Activated T-cell treated with anti-CD3 and anti-CD28 coated beads, Interleukin-2, amount 50 U/mL, for 4 hours (primary cell): ENCODE results near the gene NR3C1. TPM values are rescaled to one million over a fixed set of nuclear protein-coding genes. Genes with fewer than 3 reads are reported as not detected.
"Not testable (repeated sequence)": the region's sequence is repeated elsewhere in the genome, so short reads cannot be mapped to it uniquely, and the experiment has no call there.

ENCODE experiments used
- ATAC-seq, 2 donors: fragments of 200-7000 bp; cut with Tn5 transposase; one replicate each; pipeline ENCODE4 v1.10.0; 2021
- DNase-seq: peaks from one replicate; pipeline ENCODE4 v3.0.0-alpha.2; 2020
- H3K27me3 Mint-ChIP-seq: one replicate; pipeline ENCODE4 v1.8.0; 2021; ENCODE audit warnings: low read depth, mixed read lengths
- H3K36me3 Mint-ChIP-seq: one replicate; pipeline ENCODE4 v1.8.0; 2022; ENCODE audit warnings: mixed read lengths; ENCODE audit not compliant: insufficient read depth
- H3K4me1 Mint-ChIP-seq: one replicate; pipeline ENCODE4 v1.8.0; 2021; ENCODE audit warnings: low read depth, mixed read lengths
- H3K4me3 Mint-ChIP-seq: one replicate; pipeline ENCODE4 v1.8.0; 2021; ENCODE audit warnings: mild to moderate bottlenecking, moderate library complexity, mixed read lengths
- H3K9me3 Mint-ChIP-seq: one replicate; pipeline ENCODE4 v1.8.0; 2021; ENCODE audit warnings: mixed read lengths
- total RNA-seq, 3 donors: library from RNA; stranded (reverse); gene quantifications; one replicate each; pipeline ENCODE4 v1.2.1, GENCODE V29; 2021

The NR3C1 gene
- total RNA-seq, 3 donors from 2014 or later: 40.2 to 53.3 (median 43.1) TPM

- not testable (repeated sequence) for ATAC-seq, H3K27me3 Mint-ChIP-seq, DNase-seq, H3K4me3 Mint-ChIP-seq, H3K9me3 Mint-ChIP-seq
- Mint-ChIP-seq H3K36me3 (peaks cover 20% of the 10 kb centered on the region), H3K4me1 (peaks cover 42% of the 10 kb centered on the region)
Measured at GRCh38 chr5:143334380-143334779, 69.1 kb downstream of the NR3C1 start.

GRCh38 chr5:143331956-143332355 lies 71.5 kb downstream of the NR3C1 start:
- Mint-ChIP-seq H3K36me3 (peaks cover 30% of the 10 kb centered on the region), H3K27me3 (no peaks in the 10 kb centered on the region), H3K4me1 (peaks cover 58% of the 10 kb centered on the region), H3K4me3 (no peak overlapping the region), H3K9me3 (peaks cover 9% of the 10 kb centered on the region)
- DNase-seq: no peak
- peak in 1 of 2 donors; percentile 56 for ATAC-seq

GRCh38 chr5:143329843-143330242 lies 73.6 kb downstream of the NR3C1 start:
- H3K36me3 Mint-ChIP-seq: peaks cover 28% of the 10 kb centered on the region
- ATAC-seq (no peak), DNase-seq (no peak)
- peaks cover 57% of the 10 kb centered on the region for H3K4me1 Mint-ChIP-seq
- peaks cover 9% of the 10 kb centered on the region for H3K9me3 Mint-ChIP-seq
- no peak overlapping the region for H3K4me3 Mint-ChIP-seq
- no peaks in the 10 kb centered on the region for H3K27me3 Mint-ChIP-seq

GRCh38 chr5:143328589-143329220 lies 74.8 kb downstream of the NR3C1 start:
- H3K4me3 Mint-ChIP-seq: peak overlapping the region; percentile 33
- no peaks in the 10 kb centered on the region for H3K27me3 Mint-ChIP-seq
- peaks cover 67% of the 10 kb centered on the region for H3K4me1 Mint-ChIP-seq
- DNase-seq (no peak), ATAC-seq (peak in 1 of 2 donors; percentile 40)
- peaks cover 28% of the 10 kb centered on the region for H3K36me3 Mint-ChIP-seq
- peaks cover 9% of the 10 kb centered on the region for H3K9me3 Mint-ChIP-seq

GRCh38 chr5:143325086-143325485 lies 78.4 kb downstream of the NR3C1 start:
- Mint-ChIP-seq H3K4me1 (peaks cover 76% of the 10 kb centered on the region), H3K36me3 (peaks cover 38% of the 10 kb centered on the region)
- H3K9me3 Mint-ChIP-seq, ATAC-seq, DNase-seq, H3K27me3 Mint-ChIP-seq, H3K4me3 Mint-ChIP-seq: not testable (repeated sequence)

- not testable (repeated sequence) for H3K27me3 Mint-ChIP-seq, DNase-seq, H3K4me3 Mint-ChIP-seq, H3K9me3 Mint-ChIP-seq, ATAC-seq
- Mint-ChIP-seq H3K36me3 (peaks cover 32% of the 10 kb centered on the region), H3K4me1 (peaks cover 74% of the 10 kb centered on the region)
Measured at GRCh38 chr5:143322931-143323630, 80.4 kb downstream of the NR3C1 start.

GRCh38 chr5:143322176-143322575 lies 81.3 kb downstream of the NR3C1 start:
- no peak for ATAC-seq
- no peaks in the 10 kb centered on the region for H3K9me3 Mint-ChIP-seq
- H3K27me3 Mint-ChIP-seq: no peaks in the 10 kb centered on the region
- no peak overlapping the region for H3K4me3 Mint-ChIP-seq
- H3K36me3 Mint-ChIP-seq: peaks cover 29% of the 10 kb centered on the region
- DNase-seq: no peak
- H3K4me1 Mint-ChIP-seq: peaks cover 72% of the 10 kb centered on the region

- no peaks in the 10 kb centered on the region for H3K27me3 Mint-ChIP-seq
- no peak overlapping the region for H3K4me3 Mint-ChIP-seq
- peaks cover 22% of the 10 kb centered on the region for H3K36me3 Mint-ChIP-seq
- H3K9me3 Mint-ChIP-seq: no peaks in the 10 kb centered on the region
- no peak for DNase-seq
- ATAC-seq: no peak
- peaks cover 65% of the 10 kb centered on the region for H3K4me1 Mint-ChIP-seq
Measured at GRCh38 chr5:143319437-143320227, 83.9 kb downstream of the NR3C1 start.

- H3K4me3 Mint-ChIP-seq: no peak overlapping the region
- H3K36me3 Mint-ChIP-seq: peaks cover 20% of the 10 kb centered on the region
- no peaks in the 10 kb centered on the region for H3K9me3 Mint-ChIP-seq
- no peak for ATAC-seq
- H3K4me1 Mint-ChIP-seq: peaks cover 63% of the 10 kb centered on the region
- no peak for DNase-seq
- H3K27me3 Mint-ChIP-seq: no peaks in the 10 kb centered on the region
Measured at GRCh38 chr5:143318833-143319232, 84.7 kb downstream of the NR3C1 start.

GRCh38 chr5:143318270-143318669 lies 85.2 kb downstream of the NR3C1 start:
- Mint-ChIP-seq H3K4me1 (peaks cover 63% of the 10 kb centered on the region), H3K9me3 (no peaks in the 10 kb centered on the region), H3K4me3 (no peak overlapping the region), H3K36me3 (peaks cover 24% of the 10 kb centered on the region), H3K27me3 (no peaks in the 10 kb centered on the region)
- no peak for DNase-seq
- peak in 1 of 2 donors; percentile 25 for ATAC-seq

- ATAC-seq: no peak
- no peak overlapping the region for H3K4me3 Mint-ChIP-seq
- peaks cover 55% of the 10 kb centered on the region for H3K4me1 Mint-ChIP-seq
Measured at GRCh38 chr5:143316844-143317631, 86.4 kb downstream of the NR3C1 start.

GRCh38 chr5:143316337-143316736 lies 87.1 kb downstream of the NR3C1 start:
- peaks cover 54% of the 10 kb centered on the region for H3K4me1 Mint-ChIP-seq
- no peaks in the 10 kb centered on the region for H3K9me3 Mint-ChIP-seq
- DNase-seq: no peak
- no peak overlapping the region for H3K4me3 Mint-ChIP-seq
- H3K36me3 Mint-ChIP-seq: peaks cover 29% of the 10 kb centered on the region
- ATAC-seq: no peak
- H3K27me3 Mint-ChIP-seq: no peaks in the 10 kb centered on the region

More at GRCh38 chr5:143316844-143317631, 86.4 kb downstream of the NR3C1 start:
- DNase-seq: no peak
- Mint-ChIP-seq H3K36me3 (peaks cover 27% of the 10 kb centered on the region), H3K27me3 (no peaks in the 10 kb centered on the region), H3K9me3 (no peaks in the 10 kb centered on the region)

- Mint-ChIP-seq H3K9me3 (no peaks in the 10 kb centered on the region), H3K27me3 (no peaks in the 10 kb centered on the region), H3K4me3 (no peak overlapping the region), H3K36me3 (peaks cover 32% of the 10 kb centered on the region), H3K4me1 (peaks cover 53% of the 10 kb centered on the region)
- no peak for ATAC-seq
- DNase-seq: no peak
Measured at GRCh38 chr5:143315929-143316328, 87.6 kb downstream of the NR3C1 start.

- DNase-seq: no peak
- no peak for ATAC-seq
- Mint-ChIP-seq H3K4me1 (peaks cover 48% of the 10 kb centered on the region), H3K4me3 (no peak overlapping the region), H3K36me3 (peaks cover 32% of the 10 kb centered on the region), H3K9me3 (no peaks in the 10 kb centered on the region), H3K27me3 (no peaks in the 10 kb centered on the region)
Measured at GRCh38 chr5:143315214-143315613, 88.3 kb downstream of the NR3C1 start.
